ENCODE measurements around the gene NINL.

- TF ChIP-seq, protein P1, sequence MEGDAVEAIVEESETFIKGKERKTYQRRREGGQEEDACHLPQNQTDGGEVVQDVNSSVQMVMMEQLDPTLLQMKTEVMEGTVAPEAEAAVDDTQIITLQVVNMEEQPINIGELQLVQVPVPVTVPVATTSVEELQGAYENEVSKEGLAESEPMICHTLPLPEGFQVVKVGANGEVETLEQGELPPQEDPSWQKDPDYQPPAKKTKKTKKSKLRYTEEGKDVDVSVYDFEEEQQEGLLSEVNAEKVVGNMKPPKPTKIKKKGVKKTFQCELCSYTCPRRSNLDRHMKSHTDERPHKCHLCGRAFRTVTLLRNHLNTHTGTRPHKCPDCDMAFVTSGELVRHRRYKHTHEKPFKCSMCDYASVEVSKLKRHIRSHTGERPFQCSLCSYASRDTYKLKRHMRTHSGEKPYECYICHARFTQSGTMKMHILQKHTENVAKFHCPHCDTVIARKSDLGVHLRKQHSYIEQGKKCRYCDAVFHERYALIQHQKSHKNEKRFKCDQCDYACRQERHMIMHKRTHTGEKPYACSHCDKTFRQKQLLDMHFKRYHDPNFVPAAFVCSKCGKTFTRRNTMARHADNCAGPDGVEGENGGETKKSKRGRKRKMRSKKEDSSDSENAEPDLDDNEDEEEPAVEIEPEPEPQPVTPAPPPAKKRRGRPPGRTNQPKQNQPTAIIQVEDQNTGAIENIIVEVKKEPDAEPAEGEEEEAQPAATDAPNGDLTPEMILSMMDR (IDR thresholded peaks at IDR 0.05; ENCODE audit: control extremely low read depth in 1 of 3, insufficient read depth in 1 of 3, low read depth in 1 of 3, low read length in 3 of 3) = no peak
- no peak for TF ChIP-seq ATF3 (IDR thresholded peaks at IDR 0.05; ENCODE audit: insufficient read depth, low read depth, low read length)
- TF ChIP-seq CREB1 (IDR thresholded peaks at IDR 0.05) = no peak
- no peak for TF ChIP-seq SIN3A (conservative IDR thresholded peaks at IDR 0.05 in 1 of 2, IDR thresholded peaks at IDR 0.05 in 1 of 2; ENCODE audit: low read depth in 1 of 2, low read length in 2 of 2)
- no peak for TF ChIP-seq YY1 (IDR thresholded peaks at IDR 0.05; ENCODE audit: low read depth, low read length)
- no peak for TF ChIP-seq EZH2 (IDR thresholded peaks at IDR 0.05; ENCODE audit: low read depth, low read length, severe bottlenecking)
- no peak for TF ChIP-seq TEAD4 (IDR thresholded peaks at IDR 0.05; ENCODE audit: low read depth, low read length)
These were observed 49.6 kb downstream of the NINL start for GRCh38 chr20:25535762-25536161.
